WTC11 (cell line): ENCODE measurements around the gene DSTN. TPM values are rescaled to one million over a fixed set of nuclear protein-coding genes. Genes with fewer than 3 reads are reported as not detected.

Experiments used
- ATAC-seq: fragments of 200-7000 bp; cut with Tn5 transposase; 2 replicates; pipeline ENCODE4 v1.10.0; 2021; ENCODE audit warnings: mild to moderate bottlenecking, moderate library complexity
- CTCF ChIA-PET: fragments of 300-600 bp; sonication (Branson Sonifier 250); formaldehyde crosslinking; loops from one replicate; lab custom pipeline; 2021; ENCODE audit warnings: antibody characterized with exemption; lab: Charles Lee
- POLR2A ChIA-PET: fragments of 350-600 bp; sonication (Branson Sonifier 250); formaldehyde crosslinking; loops from one replicate; lab custom pipeline; 2021; ENCODE audit warnings: antibody characterized with exemption; lab: Charles Lee
- DNase-seq: peaks from one replicate; pipeline ENCODE4 v3.0.0; 2021; ENCODE audit warnings: low spot score
- H3K27ac Mint-ChIP-seq: 2 replicates; pipeline ENCODE4 v1.8.0; 2021; ENCODE audit warnings: mixed read lengths
- H3K27me3 Mint-ChIP-seq: 2 replicates; pipeline ENCODE4 v1.8.0; 2021; ENCODE audit warnings: low read depth, mild to moderate bottlenecking, moderate library complexity, mixed read lengths
- H3K36me3 Mint-ChIP-seq: 2 replicates; pipeline ENCODE4 v1.8.0; 2021; ENCODE audit warnings: mixed read lengths
- H3K4me1 Mint-ChIP-seq: 2 replicates; pipeline ENCODE4 v1.8.0; 2022; ENCODE audit warnings: mixed read lengths
- H3K4me3 Mint-ChIP-seq: 2 replicates; pipeline ENCODE4 v1.8.0; 2021; ENCODE audit warnings: mild to moderate bottlenecking, moderate library complexity, mixed read lengths
- H3K9me3 Mint-ChIP-seq: 2 replicates; pipeline ENCODE4 v1.8.0; 2021; ENCODE audit warnings: mixed read lengths
- FOXK1 ChIP-seq: sonication (generic); formaldehyde crosslinking; IDR thresholded peaks from 2 replicates; pipeline ENCODE4 v1.8.0; 2022; ENCODE audit warnings: mild to moderate bottlenecking, moderate library complexity, missing genetic modification reagents
- HMGA2 ChIP-seq: fragments of 250-450 bp; sonication (Bioruptor Pico); IDR thresholded peaks from 2 replicates; pipeline ENCODE4 v1.4.0; 2021; ENCODE audit warnings: mild to moderate bottlenecking, moderate library complexity
- KAT7 ChIP-seq: sonication (generic); formaldehyde crosslinking; IDR thresholded peaks from 2 replicates; pipeline ENCODE4 v1.8.1; 2023; ENCODE audit warnings: missing genetic modification reagents, mild to moderate bottlenecking, borderline replicate concordance
- NR1H2 ChIP-seq: sonication (generic); formaldehyde crosslinking; IDR thresholded peaks from 2 replicates; pipeline ENCODE4 v1.9.0; 2021; ENCODE audit warnings: mild to moderate bottlenecking, moderate library complexity, missing genetic modification reagents
- NR2C2 ChIP-seq: sonication (generic); formaldehyde crosslinking; IDR thresholded peaks from 2 replicates; pipeline ENCODE4 v1.8.0; 2022; ENCODE audit warnings: mild to moderate bottlenecking, missing genetic modification reagents
- NR3C1 ChIP-seq: sonication (generic); formaldehyde crosslinking; conservative IDR thresholded peaks from 2 replicates; pipeline ENCODE4 v1.8.1; 2023; ENCODE audit warnings: low read depth, mild to moderate bottlenecking, missing genetic modification reagents
- TEAD4 ChIP-seq: sonication (generic); formaldehyde crosslinking; IDR thresholded peaks from 2 replicates; pipeline ENCODE4 v1.8.0; 2022; ENCODE audit warnings: mild to moderate bottlenecking, missing genetic modification reagents
- TP53 ChIP-seq: sonication (generic); formaldehyde crosslinking; IDR thresholded peaks from 2 replicates; pipeline ENCODE4 v1.8.1; 2023; ENCODE audit warnings: mild to moderate bottlenecking, missing genetic modification reagents
- ZNF219 ChIP-seq: sonication (generic); formaldehyde crosslinking; IDR thresholded peaks from 2 replicates; pipeline ENCODE4 v1.8.0; 2023; ENCODE audit warnings: missing genetic modification reagents, mild to moderate bottlenecking, borderline replicate concordance
- ZNF671 ChIP-seq: fragments of 250-450 bp; sonication (Bioruptor Pico); IDR thresholded peaks from 2 replicates; pipeline ENCODE4 v1.8.0; 2021; ENCODE audit warnings: mild to moderate bottlenecking
- total RNA-seq: library from RNA; stranded (reverse); gene quantifications from 3 replicates; pipeline ENCODE4 v1.2.3, GENCODE V29; 2021
- TF ChIP-seq, protein P1 (sequence below): fragments of 250-450 bp; sonication (Bioruptor Pico); IDR thresholded peaks from 2 replicates; pipeline ENCODE4 v1.9.0; 2021; ENCODE audit warnings: mild to moderate bottlenecking
- TF ChIP-seq, protein P2 (sequence below): sonication (generic); formaldehyde crosslinking; IDR thresholded peaks from 2 replicates; pipeline ENCODE4 v1.8.0; 2023; ENCODE audit warnings: missing genetic modification reagents, mild to moderate bottlenecking, borderline replicate concordance
- TF ChIP-seq, protein P3 (sequence below): sonication (generic); formaldehyde crosslinking; IDR thresholded peaks from 2 replicates; pipeline ENCODE4 v1.8.1; 2022; ENCODE audit warnings: mild to moderate bottlenecking, moderate library complexity, missing genetic modification reagents
- TF ChIP-seq, protein P4 (sequence below): fragments of 250-450 bp; sonication (Bioruptor Pico); IDR thresholded peaks from 2 replicates; pipeline ENCODE4 v1.9.0; 2021; ENCODE audit warnings: mild to moderate bottlenecking
- TF ChIP-seq, protein P5 (sequence below): sonication (generic); formaldehyde crosslinking; IDR thresholded peaks from 2 replicates; pipeline ENCODE4 v1.8.0; 2022; ENCODE audit warnings: mild to moderate bottlenecking, missing genetic modification reagents
- TF ChIP-seq, protein P6 (sequence below): sonication (generic); formaldehyde crosslinking; IDR thresholded peaks from 2 replicates; pipeline ENCODE4 v1.8.1; 2023; ENCODE audit warnings: mild to moderate bottlenecking, missing genetic modification reagents, borderline replicate concordance
- TF ChIP-seq, protein P7 (sequence below): fragments of 200-600 bp; IDR thresholded peaks from 2 replicates; pipeline ENCODE4 v1.8.0; 2022; ENCODE audit warnings: antibody characterized with exemption
- TF ChIP-seq, protein P8 (sequence below): sonication (generic); formaldehyde crosslinking; IDR thresholded peaks from 2 replicates; pipeline ENCODE4 v1.8.1; 2023; ENCODE audit warnings: mild to moderate bottlenecking, missing genetic modification reagents

Gene DSTN
- total RNA-seq, 1 experiment from 2014 or later = 153 TPM

DNA sequence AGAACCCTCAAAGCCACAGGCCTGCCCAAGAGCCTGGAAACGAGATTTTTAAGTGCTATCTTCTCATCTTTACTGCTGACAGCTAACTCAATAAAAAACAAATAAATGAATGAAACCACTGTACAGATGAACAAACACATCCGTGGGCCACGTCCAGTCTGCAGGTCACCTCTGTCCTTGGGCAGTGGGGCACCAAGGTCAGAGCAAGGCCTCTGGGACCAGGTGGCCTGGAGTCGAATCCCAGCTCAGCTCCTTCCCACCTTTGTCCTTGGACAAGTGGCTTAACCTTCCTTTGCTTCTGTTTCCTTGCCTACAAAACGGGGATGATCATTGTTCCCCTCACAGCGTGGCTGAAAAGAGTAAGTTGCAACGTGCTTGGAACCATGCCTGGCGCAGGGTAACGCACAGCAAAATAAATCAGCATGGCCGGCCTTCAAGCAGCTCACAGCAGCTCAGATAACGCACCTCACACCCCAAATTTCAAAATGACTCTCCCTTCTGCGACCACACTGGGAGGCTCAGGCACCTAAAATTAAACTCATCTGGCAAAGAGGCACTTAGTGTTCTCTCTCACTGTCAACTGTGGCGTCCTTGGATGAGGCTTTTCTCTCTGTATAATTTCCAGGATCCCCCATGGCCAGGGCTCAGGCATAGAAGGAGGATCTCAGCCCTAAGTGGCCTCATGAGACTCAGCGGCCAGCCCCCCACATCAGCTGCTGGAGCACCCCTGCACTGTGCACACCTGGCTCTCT, 76.5 kb downstream of the DSTN start (continued):
- TF ChIP-seq, protein P1, sequence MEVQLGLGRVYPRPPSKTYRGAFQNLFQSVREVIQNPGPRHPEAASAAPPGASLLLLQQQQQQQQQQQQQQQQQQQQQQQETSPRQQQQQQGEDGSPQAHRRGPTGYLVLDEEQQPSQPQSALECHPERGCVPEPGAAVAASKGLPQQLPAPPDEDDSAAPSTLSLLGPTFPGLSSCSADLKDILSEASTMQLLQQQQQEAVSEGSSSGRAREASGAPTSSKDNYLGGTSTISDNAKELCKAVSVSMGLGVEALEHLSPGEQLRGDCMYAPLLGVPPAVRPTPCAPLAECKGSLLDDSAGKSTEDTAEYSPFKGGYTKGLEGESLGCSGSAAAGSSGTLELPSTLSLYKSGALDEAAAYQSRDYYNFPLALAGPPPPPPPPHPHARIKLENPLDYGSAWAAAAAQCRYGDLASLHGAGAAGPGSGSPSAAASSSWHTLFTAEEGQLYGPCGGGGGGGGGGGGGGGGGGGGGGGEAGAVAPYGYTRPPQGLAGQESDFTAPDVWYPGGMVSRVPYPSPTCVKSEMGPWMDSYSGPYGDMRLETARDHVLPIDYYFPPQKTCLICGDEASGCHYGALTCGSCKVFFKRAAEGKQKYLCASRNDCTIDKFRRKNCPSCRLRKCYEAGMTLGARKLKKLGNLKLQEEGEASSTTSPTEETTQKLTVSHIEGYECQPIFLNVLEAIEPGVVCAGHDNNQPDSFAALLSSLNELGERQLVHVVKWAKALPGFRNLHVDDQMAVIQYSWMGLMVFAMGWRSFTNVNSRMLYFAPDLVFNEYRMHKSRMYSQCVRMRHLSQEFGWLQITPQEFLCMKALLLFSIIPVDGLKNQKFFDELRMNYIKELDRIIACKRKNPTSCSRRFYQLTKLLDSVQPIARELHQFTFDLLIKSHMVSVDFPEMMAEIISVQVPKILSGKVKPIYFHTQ (CRISPR knock-in tag) = no peak
- TF ChIP-seq TEAD4 (CRISPR knock-in tag) (no peak), NR1H2 (CRISPR knock-in tag) (no peak)
- TF ChIP-seq, protein P2, sequence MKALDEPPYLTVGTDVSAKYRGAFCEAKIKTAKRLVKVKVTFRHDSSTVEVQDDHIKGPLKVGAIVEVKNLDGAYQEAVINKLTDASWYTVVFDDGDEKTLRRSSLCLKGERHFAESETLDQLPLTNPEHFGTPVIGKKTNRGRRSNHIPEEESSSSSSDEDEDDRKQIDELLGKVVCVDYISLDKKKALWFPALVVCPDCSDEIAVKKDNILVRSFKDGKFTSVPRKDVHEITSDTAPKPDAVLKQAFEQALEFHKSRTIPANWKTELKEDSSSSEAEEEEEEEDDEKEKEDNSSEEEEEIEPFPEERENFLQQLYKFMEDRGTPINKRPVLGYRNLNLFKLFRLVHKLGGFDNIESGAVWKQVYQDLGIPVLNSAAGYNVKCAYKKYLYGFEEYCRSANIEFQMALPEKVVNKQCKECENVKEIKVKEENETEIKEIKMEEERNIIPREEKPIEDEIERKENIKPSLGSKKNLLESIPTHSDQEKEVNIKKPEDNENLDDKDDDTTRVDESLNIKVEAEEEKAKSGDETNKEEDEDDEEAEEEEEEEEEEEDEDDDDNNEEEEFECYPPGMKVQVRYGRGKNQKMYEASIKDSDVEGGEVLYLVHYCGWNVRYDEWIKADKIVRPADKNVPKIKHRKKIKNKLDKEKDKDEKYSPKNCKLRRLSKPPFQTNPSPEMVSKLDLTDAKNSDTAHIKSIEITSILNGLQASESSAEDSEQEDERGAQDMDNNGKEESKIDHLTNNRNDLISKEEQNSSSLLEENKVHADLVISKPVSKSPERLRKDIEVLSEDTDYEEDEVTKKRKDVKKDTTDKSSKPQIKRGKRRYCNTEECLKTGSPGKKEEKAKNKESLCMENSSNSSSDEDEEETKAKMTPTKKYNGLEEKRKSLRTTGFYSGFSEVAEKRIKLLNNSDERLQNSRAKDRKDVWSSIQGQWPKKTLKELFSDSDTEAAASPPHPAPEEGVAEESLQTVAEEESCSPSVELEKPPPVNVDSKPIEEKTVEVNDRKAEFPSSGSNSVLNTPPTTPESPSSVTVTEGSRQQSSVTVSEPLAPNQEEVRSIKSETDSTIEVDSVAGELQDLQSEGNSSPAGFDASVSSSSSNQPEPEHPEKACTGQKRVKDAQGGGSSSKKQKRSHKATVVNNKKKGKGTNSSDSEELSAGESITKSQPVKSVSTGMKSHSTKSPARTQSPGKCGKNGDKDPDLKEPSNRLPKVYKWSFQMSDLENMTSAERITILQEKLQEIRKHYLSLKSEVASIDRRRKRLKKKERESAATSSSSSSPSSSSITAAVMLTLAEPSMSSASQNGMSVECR (CRISPR knock-in tag) = no peak
- TF ChIP-seq, protein P3, sequence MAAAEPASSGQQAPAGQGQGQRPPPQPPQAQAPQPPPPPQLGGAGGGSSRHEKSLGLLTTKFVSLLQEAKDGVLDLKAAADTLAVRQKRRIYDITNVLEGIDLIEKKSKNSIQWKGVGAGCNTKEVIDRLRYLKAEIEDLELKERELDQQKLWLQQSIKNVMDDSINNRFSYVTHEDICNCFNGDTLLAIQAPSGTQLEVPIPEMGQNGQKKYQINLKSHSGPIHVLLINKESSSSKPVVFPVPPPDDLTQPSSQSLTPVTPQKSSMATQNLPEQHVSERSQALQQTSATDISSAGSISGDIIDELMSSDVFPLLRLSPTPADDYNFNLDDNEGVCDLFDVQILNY (CRISPR knock-in tag) = no peak

DNA sequence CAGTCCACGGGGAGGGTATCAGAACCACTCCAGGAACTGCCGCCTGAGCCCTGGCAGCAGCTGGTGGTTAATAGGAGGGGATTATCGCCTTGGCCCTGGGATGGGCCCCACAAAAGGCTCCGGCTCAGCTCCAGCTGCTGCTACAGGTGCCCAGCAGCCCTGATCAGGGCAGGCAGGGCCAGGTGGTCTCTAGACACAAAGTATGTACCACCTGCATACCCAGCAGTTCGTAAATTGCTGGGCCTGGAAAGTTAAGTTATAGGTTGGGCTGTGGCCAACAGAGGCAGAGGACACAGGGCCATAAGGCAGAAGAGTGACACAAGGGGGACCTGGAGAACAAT, 77.1 kb downstream of the DSTN start:
- H3K36me3 Mint-ChIP-seq = peaks cover 5% of the 10 kb centered on the region; the same call in 1 of the 2 replicates
- TF ChIP-seq KAT7 (no peak), NR3C1 (CRISPR knock-in tag) (no peak), ZNF671 (CRISPR knock-in tag) (no peak), FOXK1 (CRISPR knock-in tag) (no peak), HMGA2 (no peak), ZNF219 (CRISPR knock-in tag) (no peak), TP53 (CRISPR knock-in tag) (no peak), NR2C2 (no peak)
- TF ChIP-seq, protein P4, sequence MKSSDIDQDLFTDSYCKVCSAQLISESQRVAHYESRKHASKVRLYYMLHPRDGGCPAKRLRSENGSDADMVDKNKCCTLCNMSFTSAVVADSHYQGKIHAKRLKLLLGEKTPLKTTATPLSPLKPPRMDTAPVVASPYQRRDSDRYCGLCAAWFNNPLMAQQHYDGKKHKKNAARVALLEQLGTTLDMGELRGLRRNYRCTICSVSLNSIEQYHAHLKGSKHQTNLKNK (CRISPR knock-in tag) = no peak
- TF ChIP-seq, protein P5, sequence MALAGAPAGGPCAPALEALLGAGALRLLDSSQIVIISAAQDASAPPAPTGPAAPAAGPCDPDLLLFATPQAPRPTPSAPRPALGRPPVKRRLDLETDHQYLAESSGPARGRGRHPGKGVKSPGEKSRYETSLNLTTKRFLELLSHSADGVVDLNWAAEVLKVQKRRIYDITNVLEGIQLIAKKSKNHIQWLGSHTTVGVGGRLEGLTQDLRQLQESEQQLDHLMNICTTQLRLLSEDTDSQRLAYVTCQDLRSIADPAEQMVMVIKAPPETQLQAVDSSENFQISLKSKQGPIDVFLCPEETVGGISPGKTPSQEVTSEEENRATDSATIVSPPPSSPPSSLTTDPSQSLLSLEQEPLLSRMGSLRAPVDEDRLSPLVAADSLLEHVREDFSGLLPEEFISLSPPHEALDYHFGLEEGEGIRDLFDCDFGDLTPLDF (CRISPR knock-in tag) = no peak
- TF ChIP-seq, protein P6, sequence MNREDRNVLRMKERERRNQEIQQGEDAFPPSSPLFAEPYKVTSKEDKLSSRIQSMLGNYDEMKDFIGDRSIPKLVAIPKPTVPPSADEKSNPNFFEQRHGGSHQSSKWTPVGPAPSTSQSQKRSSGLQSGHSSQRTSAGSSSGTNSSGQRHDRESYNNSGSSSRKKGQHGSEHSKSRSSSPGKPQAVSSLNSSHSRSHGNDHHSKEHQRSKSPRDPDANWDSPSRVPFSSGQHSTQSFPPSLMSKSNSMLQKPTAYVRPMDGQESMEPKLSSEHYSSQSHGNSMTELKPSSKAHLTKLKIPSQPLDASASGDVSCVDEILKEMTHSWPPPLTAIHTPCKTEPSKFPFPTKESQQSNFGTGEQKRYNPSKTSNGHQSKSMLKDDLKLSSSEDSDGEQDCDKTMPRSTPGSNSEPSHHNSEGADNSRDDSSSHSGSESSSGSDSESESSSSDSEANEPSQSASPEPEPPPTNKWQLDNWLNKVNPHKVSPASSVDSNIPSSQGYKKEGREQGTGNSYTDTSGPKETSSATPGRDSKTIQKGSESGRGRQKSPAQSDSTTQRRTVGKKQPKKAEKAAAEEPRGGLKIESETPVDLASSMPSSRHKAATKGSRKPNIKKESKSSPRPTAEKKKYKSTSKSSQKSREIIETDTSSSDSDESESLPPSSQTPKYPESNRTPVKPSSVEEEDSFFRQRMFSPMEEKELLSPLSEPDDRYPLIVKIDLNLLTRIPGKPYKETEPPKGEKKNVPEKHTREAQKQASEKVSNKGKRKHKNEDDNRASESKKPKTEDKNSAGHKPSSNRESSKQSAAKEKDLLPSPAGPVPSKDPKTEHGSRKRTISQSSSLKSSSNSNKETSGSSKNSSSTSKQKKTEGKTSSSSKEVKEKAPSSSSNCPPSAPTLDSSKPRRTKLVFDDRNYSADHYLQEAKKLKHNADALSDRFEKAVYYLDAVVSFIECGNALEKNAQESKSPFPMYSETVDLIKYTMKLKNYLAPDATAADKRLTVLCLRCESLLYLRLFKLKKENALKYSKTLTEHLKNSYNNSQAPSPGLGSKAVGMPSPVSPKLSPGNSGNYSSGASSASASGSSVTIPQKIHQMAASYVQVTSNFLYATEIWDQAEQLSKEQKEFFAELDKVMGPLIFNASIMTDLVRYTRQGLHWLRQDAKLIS (CRISPR knock-in tag) = no peak
- TF ChIP-seq, protein P7, sequence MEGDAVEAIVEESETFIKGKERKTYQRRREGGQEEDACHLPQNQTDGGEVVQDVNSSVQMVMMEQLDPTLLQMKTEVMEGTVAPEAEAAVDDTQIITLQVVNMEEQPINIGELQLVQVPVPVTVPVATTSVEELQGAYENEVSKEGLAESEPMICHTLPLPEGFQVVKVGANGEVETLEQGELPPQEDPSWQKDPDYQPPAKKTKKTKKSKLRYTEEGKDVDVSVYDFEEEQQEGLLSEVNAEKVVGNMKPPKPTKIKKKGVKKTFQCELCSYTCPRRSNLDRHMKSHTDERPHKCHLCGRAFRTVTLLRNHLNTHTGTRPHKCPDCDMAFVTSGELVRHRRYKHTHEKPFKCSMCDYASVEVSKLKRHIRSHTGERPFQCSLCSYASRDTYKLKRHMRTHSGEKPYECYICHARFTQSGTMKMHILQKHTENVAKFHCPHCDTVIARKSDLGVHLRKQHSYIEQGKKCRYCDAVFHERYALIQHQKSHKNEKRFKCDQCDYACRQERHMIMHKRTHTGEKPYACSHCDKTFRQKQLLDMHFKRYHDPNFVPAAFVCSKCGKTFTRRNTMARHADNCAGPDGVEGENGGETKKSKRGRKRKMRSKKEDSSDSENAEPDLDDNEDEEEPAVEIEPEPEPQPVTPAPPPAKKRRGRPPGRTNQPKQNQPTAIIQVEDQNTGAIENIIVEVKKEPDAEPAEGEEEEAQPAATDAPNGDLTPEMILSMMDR = no peak
- TF ChIP-seq, protein P8, sequence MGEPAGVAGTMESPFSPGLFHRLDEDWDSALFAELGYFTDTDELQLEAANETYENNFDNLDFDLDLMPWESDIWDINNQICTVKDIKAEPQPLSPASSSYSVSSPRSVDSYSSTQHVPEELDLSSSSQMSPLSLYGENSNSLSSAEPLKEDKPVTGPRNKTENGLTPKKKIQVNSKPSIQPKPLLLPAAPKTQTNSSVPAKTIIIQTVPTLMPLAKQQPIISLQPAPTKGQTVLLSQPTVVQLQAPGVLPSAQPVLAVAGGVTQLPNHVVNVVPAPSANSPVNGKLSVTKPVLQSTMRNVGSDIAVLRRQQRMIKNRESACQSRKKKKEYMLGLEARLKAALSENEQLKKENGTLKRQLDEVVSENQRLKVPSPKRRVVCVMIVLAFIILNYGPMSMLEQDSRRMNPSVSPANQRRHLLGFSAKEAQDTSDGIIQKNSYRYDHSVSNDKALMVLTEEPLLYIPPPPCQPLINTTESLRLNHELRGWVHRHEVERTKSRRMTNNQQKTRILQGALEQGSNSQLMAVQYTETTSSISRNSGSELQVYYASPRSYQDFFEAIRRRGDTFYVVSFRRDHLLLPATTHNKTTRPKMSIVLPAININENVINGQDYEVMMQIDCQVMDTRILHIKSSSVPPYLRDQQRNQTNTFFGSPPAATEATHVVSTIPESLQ = no peak

More for the DNA sequence above, 77.1 kb downstream of the DSTN start:
- Mint-ChIP-seq H3K4me1 (peaks cover 48% of the 10 kb centered on the region), H3K9me3 (no peaks in the 10 kb centered on the region), H3K27me3 (no peaks in the 10 kb centered on the region), H3K27ac (peak overlapping the region; percentile 96), H3K4me3 (no peak overlapping the region)
- ATAC-seq (no peak), DNase-seq (no peak)
- CTCF ChIA-PET = interaction anchor here (0.6 to 1.8 kb wide), 5 partner anchors 9 to 1065 kb away, joined by 3 to 8 read pairs (median 3); partner anchors contain the start of gene RRBP1
- POLR2A ChIA-PET = no interaction called here
